ENCODE measurements around the gene ANKRD40CL.
"Not testable (repeated sequence)": the region's sequence is repeated elsewhere in the genome, so short reads cannot be mapped to it uniquely, and the experiment has no call there.

Gene ANKRD40CL

DNA sequence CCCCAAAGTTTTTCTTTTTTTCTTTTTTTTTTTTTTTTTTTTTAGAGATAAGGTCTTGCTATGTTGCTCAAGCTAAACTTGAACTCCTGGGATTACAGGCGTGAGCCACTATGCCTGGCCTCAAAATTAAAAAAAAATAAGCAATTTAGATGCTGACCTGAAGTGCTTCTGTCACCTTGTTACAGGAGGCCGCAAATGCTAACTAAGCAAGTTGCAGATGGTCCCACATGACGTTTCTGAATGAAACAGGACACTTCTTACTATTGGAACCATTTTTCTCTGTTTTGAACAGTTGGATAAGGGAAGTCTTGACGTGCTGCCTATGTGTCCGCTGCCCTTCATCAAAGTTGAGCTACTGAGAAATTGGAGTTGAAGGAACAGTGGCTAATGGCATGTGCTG lies 8.8 kb downstream of the ANKRD40CL start:
- no peak for DNase-seq

DNA sequence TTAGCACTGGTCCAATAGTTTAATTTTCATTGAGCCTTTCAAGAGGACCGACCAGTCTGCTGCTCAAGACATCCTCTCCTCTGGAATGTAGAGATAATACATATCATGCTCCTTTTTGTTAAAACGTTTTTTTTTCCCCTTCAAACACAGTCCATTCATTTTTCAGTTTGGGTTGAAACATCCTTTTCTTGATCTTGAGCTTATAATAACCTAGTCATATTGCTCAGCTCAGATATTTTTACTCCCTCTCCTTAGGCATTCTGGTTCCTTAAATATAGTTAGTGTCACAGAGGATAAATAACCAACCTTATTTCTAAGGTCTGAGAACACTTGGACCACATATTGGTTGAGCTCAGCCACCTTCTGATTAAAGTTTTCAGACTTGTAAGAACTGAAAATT lies 12.8 kb downstream of the ANKRD40CL start:
- no peak for DNase-seq

DNA sequence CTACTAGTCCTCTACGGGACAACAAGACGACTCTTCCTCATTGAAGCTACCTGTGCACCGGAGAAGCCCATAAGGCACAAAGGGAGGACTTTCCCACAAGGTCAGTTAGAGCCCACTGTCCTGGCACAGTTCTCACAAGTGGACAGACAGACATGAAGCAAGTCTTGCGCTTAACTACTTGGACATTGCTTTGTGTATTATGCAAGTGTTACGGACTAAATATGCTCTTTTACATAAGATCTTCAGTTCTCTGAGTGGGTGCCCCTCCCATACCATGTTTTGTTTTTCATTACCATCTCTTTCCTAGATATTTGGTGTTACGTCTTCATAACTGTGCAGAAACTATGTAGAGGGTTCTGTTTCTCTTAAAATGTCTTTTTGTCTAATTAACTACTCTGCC lies 18.1 kb downstream of the ANKRD40CL start:
- DNase-seq, result no peak

DNA sequence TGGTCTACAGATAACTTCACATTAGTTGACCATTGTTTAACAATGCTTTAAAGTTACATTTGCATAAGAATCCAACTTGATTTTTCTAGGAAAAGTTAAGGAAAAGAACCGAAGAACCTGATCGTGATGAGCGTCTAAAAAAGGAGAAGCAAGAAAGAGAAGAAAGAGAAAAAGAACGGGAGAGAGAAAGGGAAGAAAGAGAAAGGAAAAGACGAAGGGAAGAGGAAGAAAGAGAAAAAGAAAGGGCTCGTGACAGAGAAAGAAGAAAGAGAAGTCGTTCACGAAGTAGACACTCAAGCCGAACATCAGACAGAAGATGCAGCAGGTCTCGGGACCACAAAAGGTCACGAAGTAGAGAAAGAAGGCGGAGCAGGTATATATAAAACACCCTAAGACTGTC lies 21.7 kb downstream of the ANKRD40CL start:
- no peak for DNase-seq

DNA sequence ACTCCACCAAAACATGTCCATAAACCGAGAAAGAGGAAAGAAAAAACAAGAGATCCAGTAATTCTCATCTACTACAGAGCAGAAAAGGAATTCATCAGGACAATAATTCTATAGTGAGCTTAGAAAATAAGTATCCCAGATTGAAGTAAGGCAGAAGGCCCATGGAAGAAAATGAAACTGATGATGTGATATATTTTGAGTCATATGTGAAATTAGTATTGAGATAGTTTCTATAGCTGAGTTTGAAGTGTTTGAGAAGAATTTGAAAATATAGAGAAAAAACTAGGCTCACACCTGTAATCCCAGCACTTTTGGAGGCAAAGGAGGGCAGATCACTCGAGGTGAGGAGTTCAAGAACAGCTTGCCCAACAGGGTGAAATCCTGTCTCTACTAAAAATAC lies 28.2 kb downstream of the ANKRD40CL start:
- no peak for DNase-seq

DNA sequence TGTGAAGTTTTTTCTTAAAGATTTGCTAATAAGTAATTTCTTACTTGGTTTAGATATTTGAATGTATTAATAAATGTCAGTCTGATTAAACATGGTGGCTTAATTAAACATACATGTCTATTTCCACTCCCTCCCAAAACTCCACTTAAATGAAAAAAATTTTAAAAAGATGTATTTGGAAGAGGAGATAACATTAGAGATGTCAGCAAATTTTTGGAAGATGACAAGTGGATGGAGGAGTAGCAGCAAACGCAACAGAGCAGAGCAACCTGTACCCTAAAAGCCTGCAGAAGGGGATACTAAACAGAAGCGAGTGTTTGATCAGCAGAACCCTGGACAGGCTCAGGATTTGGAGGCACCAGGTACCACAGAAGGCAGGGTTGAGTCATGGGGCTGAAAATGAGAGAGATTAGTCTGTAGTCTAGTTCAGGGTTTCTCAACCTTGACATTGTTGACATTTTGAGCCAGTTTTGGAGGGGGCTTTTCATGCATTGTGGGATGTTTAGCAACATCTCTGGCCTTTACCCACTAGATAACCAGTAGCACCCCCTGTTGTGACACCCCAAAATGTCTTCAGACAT lies 30.1 kb downstream of the ANKRD40CL start:
- no peak for DNase-seq

DNA sequence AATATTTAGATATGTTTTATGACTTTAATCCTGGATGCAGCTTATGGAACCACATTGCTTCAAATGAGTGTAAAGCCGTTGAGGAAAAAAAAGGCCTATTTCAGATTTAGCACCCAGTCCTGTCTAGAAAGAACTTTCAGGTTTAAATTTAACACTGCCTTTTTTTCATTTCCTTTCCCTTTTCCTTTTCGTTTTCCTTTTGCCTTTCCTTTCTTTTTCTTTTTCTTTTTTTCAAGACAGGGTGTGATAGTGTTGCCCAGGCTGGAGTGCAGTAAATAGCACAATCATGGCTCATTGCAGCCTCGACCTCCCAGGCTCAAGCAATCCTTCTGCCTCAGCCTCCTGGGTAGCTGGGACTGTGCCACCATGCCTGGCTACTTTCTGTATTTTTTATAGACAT lies 32.0 kb downstream of the ANKRD40CL start:
- DNase-seq, result no peak

DNA sequence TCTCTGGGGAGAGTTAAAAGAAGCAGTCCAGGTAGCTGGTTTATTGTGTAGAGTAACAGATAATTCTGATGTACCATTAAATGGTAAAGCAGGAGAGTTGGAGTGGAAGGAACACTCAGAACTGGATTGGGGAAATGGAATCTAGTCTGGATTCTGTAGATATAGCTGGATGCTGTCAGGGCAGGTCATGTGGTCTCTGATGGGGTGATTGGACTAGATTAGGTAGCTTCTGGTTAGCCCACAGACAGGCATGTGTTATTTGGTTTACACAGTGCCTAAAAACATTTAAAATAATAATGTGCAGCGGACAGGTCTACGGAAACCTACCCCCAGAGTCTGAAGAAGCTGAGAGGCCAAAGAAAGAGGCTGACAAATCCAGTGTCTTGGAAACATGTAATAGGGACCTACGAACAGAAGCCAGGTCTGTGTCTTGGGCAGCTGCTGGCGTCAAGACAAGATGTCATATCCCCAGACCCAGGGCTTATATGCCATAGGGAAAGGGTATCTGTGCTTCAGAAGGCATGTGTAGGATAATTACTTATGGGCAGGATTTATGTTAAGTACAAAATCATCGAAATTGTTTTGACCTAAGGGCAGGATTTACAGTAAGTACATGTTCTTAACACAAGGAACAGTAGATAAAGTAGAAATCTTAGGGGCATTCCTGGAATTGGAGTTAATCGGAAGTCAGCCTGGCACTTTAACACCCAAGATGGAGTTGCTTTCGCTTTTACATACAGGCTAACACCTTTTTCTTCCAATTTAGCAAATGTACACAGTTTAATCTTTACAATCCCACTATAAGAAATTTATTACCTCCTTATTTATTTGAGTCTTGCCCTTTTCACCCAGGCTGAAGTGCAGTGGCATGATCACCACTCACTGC lies 35.5 kb downstream of the ANKRD40CL start:
- no peak for DNase-seq

DNA sequence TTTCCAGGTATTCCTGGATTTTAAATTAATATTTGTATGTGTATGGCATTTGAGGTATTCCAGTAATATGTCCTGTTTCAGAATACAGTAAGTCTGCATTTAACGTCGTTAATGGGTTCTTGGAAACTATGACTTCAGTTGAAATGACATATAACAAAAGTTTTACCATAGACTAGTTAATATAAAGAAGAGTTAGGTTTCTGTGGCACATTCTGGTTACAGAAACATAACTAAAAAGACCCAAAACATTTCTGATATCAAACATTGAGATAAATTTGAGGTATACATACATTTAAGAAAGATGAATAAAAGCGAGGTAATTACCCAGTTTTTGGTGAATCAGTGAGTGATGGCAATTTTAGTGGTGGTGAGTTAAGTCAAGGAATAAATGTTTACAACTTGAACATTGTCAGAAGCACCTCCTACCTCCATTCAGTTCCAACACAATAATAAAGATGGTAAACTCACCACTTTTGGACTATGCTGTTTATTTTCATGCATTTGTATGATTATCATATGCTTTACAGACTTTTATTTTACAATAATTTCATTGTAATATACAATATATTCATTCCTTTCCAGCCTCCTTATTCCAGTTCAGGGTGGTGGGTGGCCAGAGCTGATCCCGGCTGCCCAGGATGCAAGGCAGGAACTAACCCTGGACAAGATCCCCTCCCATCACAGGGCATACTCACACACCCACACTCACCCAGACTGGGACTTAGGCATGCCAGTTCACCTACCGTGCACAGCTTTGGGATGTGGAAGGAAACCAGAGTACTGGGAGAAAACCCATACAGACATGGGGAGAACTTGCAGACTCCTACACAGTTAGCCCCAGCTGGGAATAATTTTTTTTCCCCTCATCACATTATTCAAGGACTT lies 38.2 kb downstream of the ANKRD40CL start:
- no peak for DNase-seq

DNA sequence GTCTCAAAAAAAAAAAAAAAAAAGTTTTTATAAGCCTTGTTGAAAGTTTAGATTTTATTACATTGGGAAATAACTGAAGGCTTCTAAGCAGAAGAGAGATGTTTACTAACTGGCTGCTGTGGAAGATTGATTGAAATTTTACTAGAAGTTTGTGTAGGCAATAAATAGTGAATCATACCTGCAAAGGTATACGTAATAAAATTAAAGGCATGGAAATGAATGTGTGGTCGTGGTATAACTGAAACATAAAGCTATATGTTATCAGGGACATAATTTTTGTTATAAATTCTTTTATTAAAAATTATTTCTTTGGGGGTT lies 39.2 kb downstream of the ANKRD40CL start:
- no peak for DNase-seq

DNA sequence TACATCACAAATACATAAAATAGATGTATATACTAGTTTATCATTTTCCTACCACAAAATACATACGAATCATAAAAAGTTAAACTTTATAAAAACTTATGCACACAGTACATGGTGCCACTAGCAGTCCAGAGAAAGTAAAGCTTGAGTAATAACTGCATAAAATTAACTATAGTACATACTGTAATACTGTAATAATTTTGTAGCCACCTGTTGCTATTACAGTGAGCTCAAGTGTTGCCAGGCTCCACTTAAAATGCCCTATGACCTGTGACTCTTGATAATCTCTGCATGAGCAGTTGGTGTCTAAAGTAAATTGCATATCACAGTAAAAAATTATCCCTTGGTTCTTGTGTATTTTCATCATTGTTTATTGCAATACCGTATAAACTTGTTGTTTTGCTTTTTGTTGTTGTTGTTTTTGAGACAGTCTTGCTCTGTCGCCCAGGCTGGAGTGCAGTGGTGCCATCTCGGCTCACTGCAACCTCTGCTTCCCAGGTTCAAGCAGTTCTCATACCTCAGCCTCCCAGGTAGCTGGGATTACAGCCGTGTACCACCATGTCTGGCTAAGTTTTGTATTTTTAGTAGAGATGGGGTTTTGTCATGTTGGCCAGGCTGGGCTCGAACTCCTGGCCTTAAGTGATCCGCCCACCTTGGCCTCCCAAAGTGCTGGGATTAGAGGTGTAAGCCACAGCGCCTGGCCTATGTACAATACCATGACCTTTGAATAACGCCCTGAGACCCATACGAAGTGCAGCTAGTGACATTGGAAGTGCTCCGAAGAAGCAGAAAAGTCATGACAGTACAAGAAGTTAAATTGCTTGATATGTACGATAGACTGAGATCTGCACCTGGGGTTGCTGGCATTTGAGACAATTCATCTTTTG lies 41.3 kb downstream of the ANKRD40CL start:
- DNase-seq, result no peak

DNA sequence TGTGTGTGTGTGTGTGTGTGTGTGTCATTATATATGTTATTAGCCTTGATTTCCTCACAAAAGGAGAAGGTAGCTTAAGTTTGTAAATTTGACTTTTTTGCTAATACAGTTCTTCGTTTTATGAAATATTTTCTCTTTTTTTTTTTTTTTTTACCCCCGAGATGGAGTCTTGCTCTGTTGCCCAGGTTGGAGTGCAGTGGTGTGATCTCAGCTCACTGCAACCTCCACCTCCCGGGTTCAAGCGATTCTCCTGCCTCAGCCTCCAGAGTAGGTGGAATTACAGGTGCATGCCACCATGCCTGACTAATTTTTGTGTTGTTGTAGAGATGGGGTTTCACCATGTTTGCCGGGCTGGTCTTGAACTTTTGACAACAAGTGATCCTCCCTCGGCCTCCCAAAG lies 42.7 kb downstream of the ANKRD40CL start:
- DNase-seq, result not testable (repeated sequence)

DNA sequence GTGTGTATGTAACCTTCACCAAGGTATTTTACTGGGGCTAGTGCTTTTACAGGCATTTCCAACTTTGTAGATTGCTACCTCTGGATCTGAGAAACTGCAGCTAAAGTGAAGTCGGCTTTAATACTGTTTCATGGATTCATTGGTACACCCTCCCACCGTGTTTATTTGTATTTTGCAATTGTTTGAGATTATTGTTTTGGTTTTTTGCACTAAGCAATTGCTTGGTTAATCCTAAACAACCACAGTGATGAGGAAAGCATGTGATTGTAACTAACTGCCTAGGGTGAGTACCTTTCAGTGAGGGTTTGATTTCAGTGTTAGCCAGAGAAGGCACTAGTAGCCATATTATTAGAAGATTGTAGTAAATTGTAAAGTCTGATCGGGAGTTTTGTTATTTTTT lies 44.6 kb downstream of the ANKRD40CL start:
- no peak for DNase-seq

DNA sequence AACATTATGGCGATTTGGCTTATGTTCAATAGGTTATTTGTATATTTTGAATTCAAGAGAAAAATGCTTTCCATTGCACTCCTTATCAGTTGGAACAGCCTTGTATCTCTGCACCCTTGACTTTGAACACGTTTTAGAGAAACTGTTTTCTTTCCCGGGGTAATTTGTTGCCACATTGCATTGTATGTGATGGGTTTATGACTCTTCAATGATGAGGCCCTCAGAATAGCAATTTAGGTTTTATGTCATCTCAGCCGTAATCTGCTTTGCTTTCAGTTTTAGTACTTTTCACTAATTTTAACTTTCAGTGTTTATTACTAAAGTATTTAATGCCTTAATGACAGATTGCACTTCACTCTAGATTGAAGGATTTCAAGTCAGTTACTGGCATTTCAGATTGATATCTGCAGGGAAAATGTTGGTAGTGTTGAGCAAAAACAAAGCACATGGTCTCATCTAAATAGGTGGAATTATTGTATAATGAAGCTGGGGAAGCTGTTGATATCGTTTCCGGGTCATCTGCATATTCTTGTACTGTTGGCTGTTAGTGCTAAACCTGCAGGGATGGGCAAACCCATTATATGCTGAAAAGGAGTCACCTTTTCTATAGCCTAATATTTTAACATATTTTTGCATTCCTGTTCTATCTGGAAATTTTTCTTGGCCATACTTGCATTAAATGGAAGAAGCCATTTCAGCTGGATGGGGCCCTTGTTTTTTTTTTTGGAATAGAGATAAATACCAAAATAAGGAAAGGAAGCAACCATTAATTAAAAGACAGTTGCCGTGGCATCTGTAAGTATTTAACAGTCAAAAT lies 45.9 kb downstream of the ANKRD40CL start:
- no peak for DNase-seq

DNA sequence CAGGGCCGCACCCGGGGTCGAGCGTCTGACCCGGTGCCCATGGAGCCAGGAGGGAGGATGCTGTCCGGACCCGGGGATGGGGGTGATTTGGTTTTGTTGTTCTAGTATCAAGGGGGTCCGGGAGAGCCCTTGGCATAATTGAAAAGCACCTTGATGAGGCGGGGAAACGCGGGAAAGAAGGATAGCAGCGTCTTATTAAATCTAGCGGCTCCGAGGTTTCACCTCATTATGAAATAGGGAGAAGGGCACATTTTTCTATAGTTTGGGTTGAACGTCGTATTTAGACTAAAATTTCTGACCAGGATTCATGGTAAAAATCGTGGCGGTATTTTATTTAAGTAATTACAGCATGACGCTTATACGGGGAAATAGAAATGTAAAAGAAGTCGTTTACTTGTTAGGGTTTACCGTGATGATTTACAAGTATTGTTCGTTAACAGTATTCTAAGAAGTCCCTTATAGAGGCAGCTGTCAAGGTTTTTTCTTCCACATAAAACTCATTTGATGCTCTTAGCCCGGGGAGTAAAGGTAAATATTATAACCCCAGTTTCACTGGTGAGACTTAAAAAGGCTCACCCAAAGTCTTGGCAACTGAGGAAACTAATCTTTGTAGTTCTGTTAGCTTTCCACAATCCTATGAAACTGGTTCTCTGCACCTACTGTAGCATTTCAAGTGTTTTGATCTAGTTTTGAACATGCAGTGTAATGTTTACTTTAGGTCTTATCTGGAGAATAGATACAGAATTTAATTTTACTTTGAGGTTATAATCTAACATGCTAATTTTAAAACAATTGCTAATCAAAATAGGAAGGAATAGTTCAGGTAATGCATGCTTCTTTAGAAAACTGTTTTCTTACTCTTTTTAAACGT lies 47.2 kb downstream of the ANKRD40CL start:
- no peak for DNase-seq

DNA sequence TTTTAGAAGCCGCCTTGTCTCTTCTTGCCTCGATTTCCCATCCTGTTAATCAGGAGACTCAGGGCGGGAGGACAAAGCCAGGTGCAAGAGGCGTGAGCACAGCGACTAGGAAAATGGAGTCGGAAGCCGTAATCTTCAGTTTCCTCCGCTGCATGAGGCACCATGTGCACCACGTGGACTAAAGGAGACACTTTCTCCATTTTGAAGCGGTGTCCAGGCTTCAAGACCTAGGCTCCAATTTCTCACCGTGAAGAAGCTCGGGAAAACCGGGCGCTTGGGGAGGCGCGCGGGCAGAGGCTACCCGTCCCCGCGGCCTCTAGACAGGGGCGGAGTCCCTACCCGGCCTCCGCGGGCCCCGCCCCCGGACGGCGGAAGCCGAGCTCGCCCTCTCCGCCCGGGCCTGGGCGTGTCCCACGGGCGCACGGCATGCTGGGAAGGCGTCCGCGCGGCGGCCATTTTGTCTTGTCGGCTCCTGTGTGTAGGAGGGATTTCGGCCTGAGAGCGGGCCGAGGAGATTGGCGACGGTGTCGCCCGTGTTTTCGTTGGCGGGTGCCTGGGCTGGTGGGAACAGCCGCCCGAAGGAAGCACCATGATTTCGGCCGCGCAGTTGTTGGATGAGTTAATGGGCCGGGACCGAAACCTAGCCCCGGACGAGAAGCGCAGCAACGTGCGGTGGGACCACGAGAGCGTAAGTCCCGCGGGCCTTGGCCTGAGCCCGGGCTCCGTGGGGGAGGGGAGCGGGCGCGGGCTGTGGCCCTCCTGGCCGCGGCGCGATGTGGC lies 48.0 kb downstream of the ANKRD40CL start, which contains the start of gene LUC7L3:
LUC7L3 (plus strand) TSS at position 460 of the 780 bp plus-strand sequence; CDS start at position 590, 130 bp downstream.
- DNase-seq, result peak; percentile 56

DNA sequence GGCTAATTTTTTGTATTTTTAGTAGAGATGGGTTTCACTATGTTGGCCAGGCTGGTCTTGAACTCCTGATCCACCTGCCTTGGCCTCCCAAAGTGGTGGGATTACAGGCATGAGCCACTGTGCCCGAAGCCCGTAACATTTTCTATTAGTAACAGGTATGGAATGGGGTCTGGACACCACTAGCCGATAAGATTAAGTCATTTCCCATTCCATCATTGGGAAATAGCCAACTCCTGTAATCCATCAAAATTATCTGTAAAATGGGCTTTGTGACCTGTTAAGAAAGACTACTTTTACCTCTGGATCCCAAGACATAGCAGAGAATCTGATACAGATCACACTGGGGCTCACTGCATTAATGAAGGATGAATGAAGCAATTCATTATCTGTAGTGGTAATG lies 51.8 kb downstream of the ANKRD40CL start:
- no peak for DNase-seq

DNA sequence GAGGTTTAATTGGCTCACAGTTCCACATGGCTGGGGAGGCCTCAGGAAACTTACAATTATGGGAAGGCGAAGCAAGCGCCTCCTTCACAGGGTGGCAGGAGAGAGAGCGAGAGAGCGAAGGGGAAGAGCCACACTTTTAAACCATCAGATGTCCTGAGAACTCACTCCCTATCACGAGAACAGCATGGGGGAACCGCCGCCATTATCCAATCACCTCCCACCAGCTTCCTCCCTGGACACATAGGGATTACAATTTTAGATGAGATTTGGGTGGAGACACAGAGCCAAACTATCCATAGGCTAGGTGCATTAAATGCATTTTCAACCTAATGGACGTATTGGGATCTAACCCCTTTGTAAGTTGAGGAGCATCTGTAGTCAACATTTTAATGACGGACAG lies 54.7 kb downstream of the ANKRD40CL start:
- no peak for DNase-seq
